Measurements from ENCODE around the gene RTN1.

DNA sequence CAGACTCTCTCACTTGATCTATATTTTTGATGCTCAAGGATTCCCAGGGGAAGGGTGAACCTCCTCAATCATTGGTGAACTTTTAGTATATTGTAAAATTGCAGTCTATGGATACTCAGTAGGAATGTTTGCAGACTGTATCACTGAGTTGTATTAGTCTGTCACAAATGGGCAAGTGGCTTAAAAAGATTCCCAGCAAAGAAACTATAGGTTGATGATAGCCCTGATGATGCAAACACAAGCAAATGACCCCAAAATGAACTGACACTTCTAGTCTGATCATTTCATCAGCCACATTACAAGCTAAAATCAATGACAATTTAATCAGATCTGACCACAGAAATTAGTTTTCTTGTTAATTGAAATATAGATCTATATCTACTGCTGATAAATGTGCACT, 59.5 kb downstream of the RTN1 start:
- TF ChIP-seq, protein P1, sequence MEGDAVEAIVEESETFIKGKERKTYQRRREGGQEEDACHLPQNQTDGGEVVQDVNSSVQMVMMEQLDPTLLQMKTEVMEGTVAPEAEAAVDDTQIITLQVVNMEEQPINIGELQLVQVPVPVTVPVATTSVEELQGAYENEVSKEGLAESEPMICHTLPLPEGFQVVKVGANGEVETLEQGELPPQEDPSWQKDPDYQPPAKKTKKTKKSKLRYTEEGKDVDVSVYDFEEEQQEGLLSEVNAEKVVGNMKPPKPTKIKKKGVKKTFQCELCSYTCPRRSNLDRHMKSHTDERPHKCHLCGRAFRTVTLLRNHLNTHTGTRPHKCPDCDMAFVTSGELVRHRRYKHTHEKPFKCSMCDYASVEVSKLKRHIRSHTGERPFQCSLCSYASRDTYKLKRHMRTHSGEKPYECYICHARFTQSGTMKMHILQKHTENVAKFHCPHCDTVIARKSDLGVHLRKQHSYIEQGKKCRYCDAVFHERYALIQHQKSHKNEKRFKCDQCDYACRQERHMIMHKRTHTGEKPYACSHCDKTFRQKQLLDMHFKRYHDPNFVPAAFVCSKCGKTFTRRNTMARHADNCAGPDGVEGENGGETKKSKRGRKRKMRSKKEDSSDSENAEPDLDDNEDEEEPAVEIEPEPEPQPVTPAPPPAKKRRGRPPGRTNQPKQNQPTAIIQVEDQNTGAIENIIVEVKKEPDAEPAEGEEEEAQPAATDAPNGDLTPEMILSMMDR (IDR thresholded peaks at IDR 0.05), result no peak
- no peak for TF ChIP-seq EZH2 (IDR thresholded peaks at IDR 0.05; ENCODE audit: borderline replicate concordance, insufficient read depth, low read depth, low read length, poor library complexity, severe bottlenecking)
